GM23248 (cell line): Measurements from ENCODE around the gene C4B.

Source experiments
- EZH2 ChIP-seq: fragments of 200-600 bp; sonication (generic); IDR thresholded peaks from 2 replicates; pipeline ENCODE4 v1.6.1; 2018; ENCODE audit warnings: antibody characterized with exemption, mild to moderate bottlenecking; ENCODE audit not compliant: insufficient read depth, poor library complexity, severe bottlenecking
- EZH2phosphoT487 ChIP-seq: fragments of 200-600 bp; sonication (generic); IDR thresholded peaks from 2 replicates; pipeline ENCODE4 v1.6.1; 2018; ENCODE audit warnings: antibody characterized with exemption, moderate library complexity, mild to moderate bottlenecking, low read depth; ENCODE audit not compliant: insufficient read depth

GRCh38 chr6:32075781-32076180 is 61.2 kb downstream of the C4B start:
- TF ChIP-seq EZH2phosphoT487 = no peak
- TF ChIP-seq EZH2 = no peak
